Gastroesophageal sphincter (tissue), 3 donors: Measurements from ENCODE around the gene NME5.

Source experiments
- EP300 ChIP-seq: sonication (generic); formaldehyde crosslinking; IDR thresholded peaks from one replicate; pipeline ENCODE4 v1.6.1; 2017; ENCODE audit warnings: antibody characterized with exemption, mild to moderate bottlenecking
- POLR2A ChIP-seq, 2 donors: fragments of 450-650 bp; IDR thresholded peaks; one replicate each; pipeline ENCODE4 v1.6.1; 2017; ENCODE audit warnings: antibody characterized with exemption in 2 of 2, mild to moderate bottlenecking in 2 of 2, moderate library complexity in 1 of 2
- POLR2AphosphoS5 ChIP-seq: sonication (generic); formaldehyde crosslinking; IDR thresholded peaks from one replicate; pipeline ENCODE4 v1.6.1; 2017; ENCODE audit warnings: antibody characterized with exemption
- TF ChIP-seq, protein P1 (sequence below), 4 experiments: fragments of 200-600 bp in 2 of 4; fragments of 450-650 bp in 2 of 4; sonication (generic) in 1 of 4; IDR thresholded peaks; one replicate each; pipeline ENCODE4 v1.5.1; 2017 to 2019; ENCODE audit warnings: antibody characterized with exemption in 4 of 4, mild to moderate bottlenecking in 2 of 4, moderate library complexity in 2 of 4

DNA sequence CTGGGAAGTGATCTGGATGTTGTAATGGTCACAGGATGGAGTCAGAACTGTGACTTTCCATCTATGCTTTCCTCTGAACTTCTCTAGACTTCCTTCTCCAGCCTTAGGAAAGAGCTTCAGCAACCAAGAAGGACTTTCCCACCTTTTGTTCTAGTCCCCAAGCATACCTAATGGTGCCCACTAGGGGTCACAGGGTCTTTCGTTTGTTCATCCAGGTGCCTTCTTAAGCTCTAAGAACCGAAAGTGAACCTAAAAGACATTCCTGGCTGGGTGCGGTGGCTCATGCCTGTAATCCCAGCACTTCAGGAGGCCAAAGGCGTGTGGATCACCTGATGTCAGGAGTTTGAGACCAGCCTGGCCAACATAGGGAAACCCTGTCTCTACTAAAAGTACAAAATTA, 57.2 kb downstream of the NME5 start:
- TF ChIP-seq POLR2A (IDR thresholded peaks at IDR 0.05) (no peak), EP300 (no peak), POLR2AphosphoS5 (no peak)
- TF ChIP-seq, protein P1, sequence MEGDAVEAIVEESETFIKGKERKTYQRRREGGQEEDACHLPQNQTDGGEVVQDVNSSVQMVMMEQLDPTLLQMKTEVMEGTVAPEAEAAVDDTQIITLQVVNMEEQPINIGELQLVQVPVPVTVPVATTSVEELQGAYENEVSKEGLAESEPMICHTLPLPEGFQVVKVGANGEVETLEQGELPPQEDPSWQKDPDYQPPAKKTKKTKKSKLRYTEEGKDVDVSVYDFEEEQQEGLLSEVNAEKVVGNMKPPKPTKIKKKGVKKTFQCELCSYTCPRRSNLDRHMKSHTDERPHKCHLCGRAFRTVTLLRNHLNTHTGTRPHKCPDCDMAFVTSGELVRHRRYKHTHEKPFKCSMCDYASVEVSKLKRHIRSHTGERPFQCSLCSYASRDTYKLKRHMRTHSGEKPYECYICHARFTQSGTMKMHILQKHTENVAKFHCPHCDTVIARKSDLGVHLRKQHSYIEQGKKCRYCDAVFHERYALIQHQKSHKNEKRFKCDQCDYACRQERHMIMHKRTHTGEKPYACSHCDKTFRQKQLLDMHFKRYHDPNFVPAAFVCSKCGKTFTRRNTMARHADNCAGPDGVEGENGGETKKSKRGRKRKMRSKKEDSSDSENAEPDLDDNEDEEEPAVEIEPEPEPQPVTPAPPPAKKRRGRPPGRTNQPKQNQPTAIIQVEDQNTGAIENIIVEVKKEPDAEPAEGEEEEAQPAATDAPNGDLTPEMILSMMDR (IDR thresholded peaks at IDR 0.05) = no peak
